ENCODE data around the gene KRTAP17-1.

Gene KRTAP17-1

DNA sequence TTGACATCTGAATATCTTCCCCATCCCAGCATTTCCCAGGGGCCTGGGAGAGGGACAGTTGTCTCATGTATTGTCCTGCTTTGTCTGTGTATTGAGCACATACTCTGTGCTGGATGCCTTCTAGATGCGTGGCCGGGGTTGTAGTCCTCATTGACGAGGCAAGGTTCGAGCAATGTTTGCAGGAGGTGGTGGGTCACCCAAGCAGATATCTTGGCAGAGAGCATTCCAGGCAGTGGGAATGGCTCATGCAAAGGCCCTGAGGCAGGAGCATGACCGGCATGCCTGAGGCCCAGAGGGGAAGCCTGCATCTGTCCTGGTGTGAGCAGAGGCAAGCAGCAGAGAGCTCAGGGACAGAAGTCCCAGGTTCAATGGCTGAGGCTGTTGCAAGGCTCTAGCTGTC is 17.6 kb upstream of the KRTAP17-1 start:
- Histone ChIP-seq H3K36me3 (ENCODE audit: control insufficient read depth in 1 of 2, insufficient read depth in 2 of 2, low read length in 2 of 2) (no peaks in the 10 kb centered on the region), H3K4me3 (ENCODE audit: low read depth in 1 of 2, low read length in 2 of 2) (no peak overlapping the region), H3K27me3 (ENCODE audit: control insufficient read depth in 1 of 2, insufficient read depth in 2 of 2, low read length in 2 of 2) (peaks cover 0 to 12% of the 10 kb centered on the region in 2 donors), H3K27ac (ENCODE audit: low read depth, low read length) (no peak overlapping the region), H3K4me1 (ENCODE audit: control insufficient read depth in 1 of 2, insufficient read depth in 2 of 2, low read length in 2 of 2) (no peaks in the 10 kb centered on the region), H3K9ac (ENCODE audit: low read depth in 1 of 2, low read length in 2 of 2) (no peak overlapping the region), H3K9me3 (ENCODE audit: control insufficient read depth in 1 of 2, low read length in 2 of 2) (no peaks in the 10 kb centered on the region)

DNA sequence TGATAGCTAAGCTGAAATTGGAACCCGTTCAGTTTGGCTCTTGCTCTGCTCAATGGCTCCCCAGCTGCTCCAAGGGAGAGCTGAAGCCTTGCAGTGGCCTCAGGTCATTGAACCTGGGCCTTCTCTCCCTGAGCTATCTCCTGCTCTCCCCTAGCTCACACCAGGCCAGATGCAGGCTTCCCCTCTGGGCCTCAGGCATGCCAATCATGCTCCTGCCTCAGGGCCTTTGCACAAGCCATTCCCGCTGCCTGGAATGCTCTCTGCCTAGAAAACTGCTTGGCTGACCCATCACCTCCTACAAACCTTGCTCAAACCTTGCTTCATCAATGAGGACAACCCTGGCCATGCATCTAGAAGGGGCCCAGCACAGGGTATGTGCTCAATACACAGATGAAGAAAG is 16.7 kb upstream of the KRTAP17-1 start:
- no peaks in the 10 kb centered on the region for H3K9me3 ChIP-seq (ENCODE audit: control insufficient read depth in 1 of 2, low read length in 2 of 2)

DNA sequence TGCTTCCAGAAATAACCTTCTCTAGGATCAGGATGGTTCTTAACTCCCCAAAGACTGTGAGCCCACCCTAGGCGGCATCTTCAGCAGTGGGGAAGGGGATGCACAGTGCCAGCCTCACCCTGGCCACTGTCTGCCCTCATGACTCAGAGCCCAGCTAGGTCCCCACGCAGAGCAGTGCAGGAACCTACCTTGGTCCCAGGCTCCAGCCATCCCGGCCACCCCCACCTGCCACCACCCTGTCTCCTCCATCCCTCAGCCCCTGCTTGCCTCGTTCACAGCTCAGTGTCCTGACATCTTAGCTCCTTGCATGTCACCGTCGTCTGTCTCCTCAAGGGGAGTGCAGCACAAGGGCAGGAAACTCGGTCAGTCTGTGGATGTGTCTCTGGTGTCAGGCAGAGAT is 16.1 kb upstream of the KRTAP17-1 start:
- no peak overlapping the region for H3K4me3 ChIP-seq (ENCODE audit: low read depth in 1 of 2, low read length in 2 of 2)
- no peak overlapping the region for H3K27ac ChIP-seq (ENCODE audit: low read depth, low read length)
- peaks cover 0 to 10% of the 10 kb centered on the region in 2 donors for H3K27me3 ChIP-seq (ENCODE audit: control insufficient read depth in 1 of 2, insufficient read depth in 2 of 2, low read length in 2 of 2)
- no peaks in the 10 kb centered on the region for H3K36me3 ChIP-seq (ENCODE audit: control insufficient read depth in 1 of 2, insufficient read depth in 2 of 2, low read length in 2 of 2)
- no peaks in the 10 kb centered on the region for H3K4me1 ChIP-seq (ENCODE audit: control insufficient read depth in 1 of 2, insufficient read depth in 2 of 2, low read length in 2 of 2)
- no peaks in the 10 kb centered on the region for H3K9me3 ChIP-seq (ENCODE audit: control insufficient read depth in 1 of 2, low read length in 2 of 2)
- H3K9ac ChIP-seq (ENCODE audit: low read depth in 1 of 2, low read length in 2 of 2): no peak overlapping the region

More for the DNA sequence above, 16.7 kb upstream of the KRTAP17-1 start:
- H3K9ac ChIP-seq (ENCODE audit: low read depth in 1 of 2, low read length in 2 of 2): no peak overlapping the region
- no peak overlapping the region for H3K27ac ChIP-seq (ENCODE audit: low read depth, low read length)
- no peaks in the 10 kb centered on the region for H3K36me3 ChIP-seq (ENCODE audit: control insufficient read depth in 1 of 2, insufficient read depth in 2 of 2, low read length in 2 of 2)
- peaks cover 0 to 11% of the 10 kb centered on the region in 2 donors for H3K27me3 ChIP-seq (ENCODE audit: control insufficient read depth in 1 of 2, insufficient read depth in 2 of 2, low read length in 2 of 2)
- no peaks in the 10 kb centered on the region for H3K4me1 ChIP-seq (ENCODE audit: control insufficient read depth in 1 of 2, insufficient read depth in 2 of 2, low read length in 2 of 2)
- no peak overlapping the region for H3K4me3 ChIP-seq (ENCODE audit: low read depth in 1 of 2, low read length in 2 of 2)

DNA sequence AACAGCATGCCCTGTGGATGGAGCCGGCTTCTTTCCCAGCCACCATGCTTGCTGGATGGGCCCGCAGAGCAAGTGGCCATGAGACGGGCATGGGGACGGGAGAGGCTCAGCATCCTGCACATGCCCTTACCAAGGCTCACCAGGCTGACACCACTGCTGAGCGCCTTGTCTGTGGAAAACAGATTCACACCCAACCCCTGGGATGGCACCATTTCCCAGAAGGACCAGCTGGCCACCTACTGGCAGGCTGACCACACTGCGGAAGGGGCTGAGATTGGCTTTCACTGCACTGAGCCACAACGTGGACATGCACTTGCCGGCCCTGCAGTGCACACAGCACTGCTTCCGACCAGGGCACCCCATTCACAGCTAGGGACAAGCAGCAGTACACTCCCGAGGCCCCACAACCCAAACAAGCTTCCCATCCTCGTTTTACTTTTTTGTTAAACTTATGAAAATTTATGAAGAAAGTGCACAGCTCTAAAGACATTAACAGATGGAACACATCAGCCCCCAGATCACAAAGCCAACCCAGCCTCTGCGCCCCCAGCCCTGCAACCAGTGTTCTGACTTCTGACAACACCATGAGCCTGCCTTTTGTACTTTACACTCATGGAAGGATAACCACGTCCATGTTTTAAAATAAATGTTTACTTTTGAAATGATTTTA is 13.9 kb upstream of the KRTAP17-1 start:
- no peak overlapping the region for H3K9ac ChIP-seq (ENCODE audit: low read depth in 1 of 2, low read length in 2 of 2)
- no peak overlapping the region for H3K4me3 ChIP-seq (ENCODE audit: low read depth in 1 of 2, low read length in 2 of 2)
- no peaks in the 10 kb centered on the region for H3K4me1 ChIP-seq (ENCODE audit: control insufficient read depth in 1 of 2, insufficient read depth in 2 of 2, low read length in 2 of 2)
- H3K27me3 ChIP-seq (ENCODE audit: control insufficient read depth in 1 of 2, insufficient read depth in 2 of 2, low read length in 2 of 2): peaks cover 0 to 6% of the 10 kb centered on the region in 2 donors
- H3K27ac ChIP-seq (ENCODE audit: low read depth, low read length): no peak overlapping the region
- H3K9me3 ChIP-seq (ENCODE audit: control insufficient read depth in 1 of 2, low read length in 2 of 2): no peaks in the 10 kb centered on the region
- no peaks in the 10 kb centered on the region for H3K36me3 ChIP-seq (ENCODE audit: control insufficient read depth in 1 of 2, insufficient read depth in 2 of 2, low read length in 2 of 2)

DNA sequence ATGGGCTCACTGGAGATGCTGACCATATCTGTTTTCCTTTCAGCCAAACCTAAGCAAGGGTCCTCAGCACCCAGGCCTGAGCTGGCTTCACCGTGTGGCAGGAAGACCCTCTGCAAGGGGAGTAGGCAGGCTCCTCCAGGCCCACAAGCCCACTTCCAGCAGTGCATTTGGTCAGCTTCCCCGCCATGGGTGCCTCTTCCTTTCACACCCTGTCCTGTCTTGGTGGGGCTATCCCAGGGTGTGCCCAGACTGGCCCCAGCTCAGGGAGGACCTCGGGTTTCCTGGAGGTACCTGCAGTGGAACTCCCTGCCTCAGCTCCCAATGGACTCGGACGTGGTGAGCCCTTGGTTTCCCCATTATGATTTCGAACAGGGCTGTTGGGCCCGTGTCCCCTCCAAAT is 12.7 kb upstream of the KRTAP17-1 start:
- no peak overlapping the region for H3K27ac ChIP-seq (ENCODE audit: low read depth, low read length)
- no peaks in the 10 kb centered on the region for H3K4me1 ChIP-seq (ENCODE audit: control insufficient read depth in 1 of 2, insufficient read depth in 2 of 2, low read length in 2 of 2)
- no peaks in the 10 kb centered on the region for H3K36me3 ChIP-seq (ENCODE audit: control insufficient read depth in 1 of 2, insufficient read depth in 2 of 2, low read length in 2 of 2)

DNA sequence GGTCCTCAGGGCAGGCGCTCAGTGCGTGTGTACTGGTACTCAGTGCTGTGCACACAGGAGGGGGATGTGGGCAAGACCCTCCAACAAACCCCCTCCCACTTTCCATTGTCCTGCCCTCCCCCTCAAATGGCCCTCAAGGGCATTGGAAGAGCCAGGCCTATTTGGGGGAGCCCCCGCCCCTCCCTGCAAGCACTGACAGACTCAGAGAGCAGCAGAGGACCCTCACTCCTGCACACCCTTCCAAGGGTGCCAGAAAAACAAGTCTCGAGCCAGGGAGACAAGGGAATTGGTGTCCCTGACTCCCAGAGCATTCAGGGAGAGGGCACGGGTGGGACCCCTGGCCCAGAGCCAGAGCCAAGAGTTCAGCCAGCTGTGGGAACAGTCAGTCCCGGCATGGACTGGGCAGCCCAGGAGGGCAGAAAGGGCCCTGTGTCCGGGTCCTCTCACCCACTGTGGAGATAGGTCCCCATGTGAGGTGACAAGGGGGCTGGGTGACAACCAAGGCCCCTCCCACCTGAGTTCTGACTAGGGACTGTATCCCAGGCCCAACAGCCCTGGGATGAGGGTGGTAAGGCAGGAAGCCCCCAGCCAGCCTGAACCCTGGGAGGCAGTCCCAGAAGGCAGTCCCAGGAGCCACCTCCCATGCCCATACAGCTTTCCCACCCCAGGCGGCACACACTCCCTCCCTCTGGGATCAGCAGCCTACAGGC is 12.1 kb upstream of the KRTAP17-1 start:
- H3K4me3 ChIP-seq (ENCODE audit: low read depth in 1 of 2, low read length in 2 of 2): no peak overlapping the region
- no peak overlapping the region for H3K27ac ChIP-seq (ENCODE audit: low read depth, low read length)
- H3K9me3 ChIP-seq (ENCODE audit: control insufficient read depth in 1 of 2, low read length in 2 of 2): no peaks in the 10 kb centered on the region
- H3K27me3 ChIP-seq (ENCODE audit: control insufficient read depth in 1 of 2, insufficient read depth in 2 of 2, low read length in 2 of 2): peaks cover 0 to 3% of the 10 kb centered on the region in 2 donors
- H3K4me1 ChIP-seq (ENCODE audit: control insufficient read depth in 1 of 2, insufficient read depth in 2 of 2, low read length in 2 of 2): no peaks in the 10 kb centered on the region
- no peaks in the 10 kb centered on the region for H3K36me3 ChIP-seq (ENCODE audit: control insufficient read depth in 1 of 2, insufficient read depth in 2 of 2, low read length in 2 of 2)
- H3K9ac ChIP-seq (ENCODE audit: low read depth in 1 of 2, low read length in 2 of 2): no peak overlapping the region

More for the DNA sequence above, 12.7 kb upstream of the KRTAP17-1 start:
- Histone ChIP-seq H3K9ac (ENCODE audit: low read depth in 1 of 2, low read length in 2 of 2) (no peak overlapping the region), H3K27me3 (ENCODE audit: control insufficient read depth in 1 of 2, insufficient read depth in 2 of 2, low read length in 2 of 2) (peaks cover 0 to 3% of the 10 kb centered on the region in 2 donors), H3K4me3 (ENCODE audit: low read depth in 1 of 2, low read length in 2 of 2) (no peak overlapping the region), H3K9me3 (ENCODE audit: control insufficient read depth in 1 of 2, low read length in 2 of 2) (no peaks in the 10 kb centered on the region)

DNA sequence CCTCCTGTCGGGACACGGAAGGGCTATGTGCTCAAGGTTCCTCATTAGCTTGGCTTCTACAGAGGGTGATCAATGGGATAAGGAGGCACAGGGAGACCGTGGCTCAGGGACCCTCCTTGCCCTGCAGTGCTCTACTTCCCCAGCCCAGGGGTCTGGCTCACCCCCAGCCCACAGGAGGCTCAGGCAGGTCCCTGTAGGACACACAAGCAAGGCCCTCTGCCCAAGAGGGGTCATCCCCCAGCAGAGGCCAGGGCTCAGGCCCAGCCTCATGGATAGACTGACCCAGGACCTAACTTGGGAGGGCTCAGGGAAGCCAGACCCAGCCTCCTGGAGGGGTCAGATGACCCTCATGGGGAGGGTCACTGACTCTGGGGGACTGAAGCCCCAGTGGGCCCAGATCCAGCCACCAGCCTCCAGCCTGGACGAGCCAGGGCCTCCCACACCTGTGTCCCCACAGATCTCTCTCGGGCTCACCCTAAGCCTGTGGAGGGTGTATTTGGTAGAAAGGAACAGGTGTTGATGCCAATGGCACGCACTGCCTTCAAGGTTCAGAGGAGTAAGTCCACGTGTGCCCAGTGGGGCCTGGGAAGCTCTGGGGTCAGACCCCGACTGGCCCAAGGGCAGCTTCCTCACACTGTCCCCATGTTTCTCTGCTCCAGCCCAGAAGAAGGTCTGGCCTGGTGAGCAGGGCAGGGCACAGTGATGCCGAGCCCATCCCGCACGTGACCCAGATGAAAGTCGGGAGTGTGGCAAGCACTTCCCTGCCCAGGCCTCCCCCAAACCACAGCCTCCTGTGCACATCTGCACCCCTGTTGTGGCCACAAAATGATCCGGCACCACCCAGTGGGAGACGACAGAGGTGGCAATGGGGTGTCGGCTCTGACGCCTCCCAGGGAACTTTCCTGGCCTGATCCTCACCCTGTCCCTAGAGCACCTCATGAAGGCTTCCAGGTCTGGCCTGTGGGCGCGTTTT is 10.9 kb upstream of the KRTAP17-1 start:
- Histone ChIP-seq H3K9ac (ENCODE audit: low read depth in 1 of 2, low read length in 2 of 2) (no peak overlapping the region), H3K4me3 (ENCODE audit: low read depth in 1 of 2, low read length in 2 of 2) (no peak overlapping the region), H3K27ac (ENCODE audit: low read depth, low read length) (no peak overlapping the region)

DNA sequence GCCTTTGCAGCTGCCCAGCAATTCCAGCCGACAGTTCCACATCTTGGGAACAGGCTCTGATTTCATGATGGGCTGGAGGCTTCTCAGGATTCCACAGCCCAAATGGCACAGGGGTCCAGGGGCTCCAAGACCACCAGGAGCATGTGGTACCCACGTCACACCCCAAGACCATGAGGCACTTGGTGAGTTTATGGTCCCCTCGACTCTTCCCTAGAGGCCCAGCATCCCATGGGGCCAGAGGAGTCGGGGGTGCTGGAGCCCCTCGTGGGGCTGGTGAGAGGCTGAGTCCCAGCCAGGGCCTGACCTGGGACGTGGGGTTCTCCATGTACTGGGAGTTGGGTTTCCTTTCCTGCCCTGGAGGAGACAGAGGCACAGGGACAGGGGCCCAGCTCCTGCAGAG is 10.1 kb upstream of the KRTAP17-1 start:
- no peaks in the 10 kb centered on the region for H3K27me3 ChIP-seq (ENCODE audit: control insufficient read depth in 1 of 2, insufficient read depth in 2 of 2, low read length in 2 of 2)
- H3K36me3 ChIP-seq (ENCODE audit: control insufficient read depth in 1 of 2, insufficient read depth in 2 of 2, low read length in 2 of 2): no peaks in the 10 kb centered on the region
- no peak overlapping the region for H3K27ac ChIP-seq (ENCODE audit: low read depth, low read length)
- no peak overlapping the region for H3K9ac ChIP-seq (ENCODE audit: low read depth in 1 of 2, low read length in 2 of 2)
- no peak overlapping the region for H3K4me3 ChIP-seq (ENCODE audit: low read depth in 1 of 2, low read length in 2 of 2)
- no peaks in the 10 kb centered on the region for H3K4me1 ChIP-seq (ENCODE audit: control insufficient read depth in 1 of 2, insufficient read depth in 2 of 2, low read length in 2 of 2)
- H3K9me3 ChIP-seq (ENCODE audit: control insufficient read depth in 1 of 2, low read length in 2 of 2): no peaks in the 10 kb centered on the region

More for the DNA sequence above, 10.9 kb upstream of the KRTAP17-1 start:
- Histone ChIP-seq H3K36me3 (ENCODE audit: control insufficient read depth in 1 of 2, insufficient read depth in 2 of 2, low read length in 2 of 2) (no peaks in the 10 kb centered on the region), H3K27me3 (ENCODE audit: control insufficient read depth in 1 of 2, insufficient read depth in 2 of 2, low read length in 2 of 2) (peaks cover 0 to 3% of the 10 kb centered on the region in 2 donors), H3K4me1 (ENCODE audit: control insufficient read depth in 1 of 2, insufficient read depth in 2 of 2, low read length in 2 of 2) (no peaks in the 10 kb centered on the region), H3K9me3 (ENCODE audit: control insufficient read depth in 1 of 2, low read length in 2 of 2) (no peaks in the 10 kb centered on the region)

DNA sequence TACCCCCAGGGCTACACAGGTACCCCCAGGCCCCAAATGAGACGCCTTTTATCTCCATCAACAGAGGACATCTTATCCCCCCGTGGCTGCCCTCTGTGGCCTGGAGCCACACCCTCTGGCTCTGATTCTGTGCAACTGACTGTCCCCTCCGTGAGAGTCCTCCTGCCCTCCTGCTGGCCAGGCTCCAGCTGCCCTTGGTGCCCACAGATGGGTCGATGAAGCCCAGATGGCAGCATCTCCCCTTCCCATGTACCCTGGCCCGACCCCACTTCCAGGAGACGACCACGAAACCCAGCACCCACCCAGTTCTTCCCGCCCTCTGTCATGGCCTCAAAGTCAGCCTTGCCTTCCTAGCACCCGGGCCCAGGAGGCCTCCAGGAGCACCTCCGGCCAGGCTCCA is 9.6 kb upstream of the KRTAP17-1 start:
- H3K9me3 ChIP-seq (ENCODE audit: control insufficient read depth in 1 of 2, low read length in 2 of 2): no peaks in the 10 kb centered on the region
- H3K4me3 ChIP-seq (ENCODE audit: low read depth in 1 of 2, low read length in 2 of 2): no peak overlapping the region
- no peaks in the 10 kb centered on the region for H3K27me3 ChIP-seq (ENCODE audit: control insufficient read depth in 1 of 2, insufficient read depth in 2 of 2, low read length in 2 of 2)
- no peak overlapping the region for H3K27ac ChIP-seq (ENCODE audit: low read depth, low read length)
- no peak overlapping the region for H3K9ac ChIP-seq (ENCODE audit: low read depth in 1 of 2, low read length in 2 of 2)
- H3K4me1 ChIP-seq (ENCODE audit: control insufficient read depth in 1 of 2, insufficient read depth in 2 of 2, low read length in 2 of 2): no peaks in the 10 kb centered on the region
- no peaks in the 10 kb centered on the region for H3K36me3 ChIP-seq (ENCODE audit: control insufficient read depth in 1 of 2, insufficient read depth in 2 of 2, low read length in 2 of 2)

Measured in duodenal mucosa (tissue), 2 donors.